IPS-15b (cell line): Measurements from ENCODE around the gene LKAAEAR1.

Experiments used
- H3K27me3 ChIP-seq: one replicate; pipeline ENCODE4 v1.6.1; 2013; ENCODE audit warnings: low read length; ENCODE audit not compliant: control insufficient read depth, insufficient read depth
- H3K36me3 ChIP-seq: one replicate; pipeline ENCODE4 v1.6.1; 2013; ENCODE audit warnings: low read length; ENCODE audit not compliant: control insufficient read depth, insufficient read depth
- H3K4me1 ChIP-seq: one replicate; pipeline ENCODE4 v1.6.1; 2013; ENCODE audit warnings: mild to moderate bottlenecking, low read length; ENCODE audit not compliant: control insufficient read depth, insufficient read depth
- H3K4me3 ChIP-seq: one replicate; pipeline ENCODE4 v1.5.1; 2013; ENCODE audit warnings: low read depth, low read length
- H3K9ac ChIP-seq: one replicate; pipeline ENCODE4 v1.6.1; 2013; ENCODE audit warnings: low read depth, mild to moderate bottlenecking, low read length
- H3K9me3 ChIP-seq: one replicate; pipeline ENCODE4 v1.6.1; 2013; ENCODE audit warnings: mild to moderate bottlenecking, low read length; ENCODE audit not compliant: control insufficient read depth, insufficient read depth

The LKAAEAR1 gene

DNA sequence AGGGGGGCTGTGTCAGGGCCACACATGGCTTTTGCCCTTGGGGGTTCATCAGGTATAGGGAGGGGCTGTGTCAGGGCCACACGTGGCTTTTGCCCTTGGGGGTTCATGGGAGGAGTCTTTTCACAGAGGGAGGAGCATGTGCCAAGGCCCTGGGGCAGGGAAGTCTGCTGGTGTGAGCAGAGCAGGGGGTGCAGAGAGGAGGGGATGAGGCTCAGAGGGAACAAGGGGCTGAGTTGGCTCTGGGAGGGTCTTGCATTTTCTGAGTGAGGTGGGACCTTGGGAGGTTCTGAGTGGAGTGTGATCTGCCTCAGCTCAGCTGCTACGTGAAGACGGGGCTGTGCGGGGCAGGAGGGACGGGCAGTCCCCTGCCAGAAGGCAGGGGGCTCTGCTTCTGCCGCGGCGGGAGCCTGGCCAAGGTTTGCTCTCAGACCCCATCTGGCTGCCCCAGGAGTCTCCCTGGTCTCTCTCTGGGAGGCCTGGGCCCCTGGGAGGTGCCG, 28.8 kb downstream of the LKAAEAR1 start:
- Histone ChIP-seq H3K4me3 (no peak overlapping the region), H3K4me1 (peaks cover 6% of the 10 kb centered on the region), H3K9ac (no peak overlapping the region), H3K9me3 (no peaks in the 10 kb centered on the region), H3K36me3 (no peaks in the 10 kb centered on the region), H3K27me3 (peaks cover 9% of the 10 kb centered on the region)

GRCh38 chr20:64053841-64054661, 30.1 kb downstream of the LKAAEAR1 start:
- Histone ChIP-seq H3K9ac (no peak overlapping the region), H3K4me1 (peaks cover 6% of the 10 kb centered on the region), H3K36me3 (no peaks in the 10 kb centered on the region), H3K4me3 (no peak overlapping the region), H3K27me3 (peaks cover 16% of the 10 kb centered on the region), H3K9me3 (no peaks in the 10 kb centered on the region)

DNA sequence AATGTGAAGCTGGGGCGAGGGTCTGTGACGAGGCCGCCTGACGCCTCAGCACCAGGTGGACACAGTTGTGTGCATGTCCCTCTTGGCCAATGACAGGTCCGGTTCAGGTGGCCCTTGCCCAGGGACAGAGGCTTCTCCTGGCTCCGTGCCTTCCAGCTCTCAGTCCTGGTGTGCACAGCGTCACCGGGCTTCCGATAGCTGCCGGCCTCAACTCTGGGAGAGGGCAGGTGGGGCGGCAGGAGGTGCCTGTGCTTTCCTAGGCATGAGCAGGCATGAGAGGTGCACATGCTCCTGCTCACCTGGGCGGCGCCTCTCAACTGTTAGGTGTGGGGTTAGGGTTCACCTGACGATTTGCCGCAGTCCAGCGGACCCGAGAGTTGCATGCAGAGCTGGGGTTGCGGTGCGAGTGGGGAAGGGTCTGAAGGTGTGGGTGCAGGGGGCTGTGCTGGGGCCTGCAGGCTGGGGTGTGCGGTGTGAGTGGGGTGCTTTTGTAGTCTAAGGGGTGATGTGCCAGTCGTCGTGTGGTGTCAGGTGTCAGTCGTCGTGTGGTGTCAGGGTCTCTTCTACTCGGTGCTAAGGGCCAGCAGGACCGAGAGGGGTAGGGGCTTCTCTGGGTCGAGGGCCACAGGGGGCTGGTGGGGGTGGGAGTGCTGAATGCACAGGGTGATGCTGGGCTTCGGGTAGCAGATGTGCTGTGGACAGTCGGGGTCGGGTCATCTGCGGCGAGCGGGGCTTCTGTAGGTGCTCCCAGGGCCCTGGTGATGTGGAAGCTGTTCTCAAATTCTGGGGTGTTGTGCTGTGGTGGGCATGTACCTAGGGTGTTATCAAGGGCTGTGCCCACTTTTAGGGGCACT, 31.0 kb downstream of the LKAAEAR1 start:
- Histone ChIP-seq H3K4me3 (no peak overlapping the region), H3K27me3 (peaks cover 21% of the 10 kb centered on the region), H3K4me1 (peaks cover 6% of the 10 kb centered on the region), H3K9ac (no peak overlapping the region), H3K36me3 (no peaks in the 10 kb centered on the region), H3K9me3 (no peaks in the 10 kb centered on the region)

- Histone ChIP-seq H3K4me1 (peaks cover 5% of the 10 kb centered on the region), H3K9ac (no peak overlapping the region), H3K27me3 (peaks cover 30% of the 10 kb centered on the region), H3K4me3 (no peak overlapping the region), H3K9me3 (no peaks in the 10 kb centered on the region), H3K36me3 (no peaks in the 10 kb centered on the region)
These were observed 31.9 kb downstream of the LKAAEAR1 start for GRCh38 chr20:64052326-64052722.

DNA sequence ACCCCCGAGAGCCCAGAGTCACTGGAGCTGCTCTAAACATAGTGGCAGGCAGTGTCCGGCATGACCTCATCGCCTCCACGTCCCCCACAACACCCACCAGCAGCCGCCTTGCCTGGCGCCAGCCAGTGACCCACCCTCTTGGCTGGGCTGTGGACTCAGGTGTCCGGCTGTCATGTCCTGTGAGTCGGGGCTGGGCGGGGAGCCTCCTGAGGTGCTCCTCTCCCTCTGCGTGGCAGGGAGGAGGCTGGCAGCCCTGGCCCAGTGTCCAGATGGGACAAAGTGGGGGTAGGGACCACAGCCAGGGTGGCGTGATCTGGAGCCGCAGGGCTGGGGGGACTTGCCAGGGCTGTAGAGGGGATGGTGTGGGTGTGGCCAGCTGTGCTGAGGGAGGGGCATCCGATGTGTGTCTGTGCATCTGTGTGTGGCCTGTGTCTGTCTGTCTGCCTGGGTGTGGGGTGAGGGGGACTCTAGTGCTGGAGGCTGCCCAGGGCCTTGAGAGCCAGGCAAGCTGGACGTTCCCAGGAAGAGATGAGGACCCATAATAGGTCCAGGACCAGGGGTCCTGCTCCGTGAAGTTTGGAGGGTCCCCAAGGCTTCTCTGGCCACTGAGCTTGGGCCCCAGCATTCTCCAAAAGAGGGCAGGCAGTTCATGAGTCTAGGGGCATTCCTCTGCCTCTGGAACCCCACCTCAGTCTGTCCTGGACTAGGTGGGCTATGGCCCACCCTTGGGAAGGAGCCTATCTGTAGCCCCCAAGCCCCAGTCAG, 32.5 kb downstream of the LKAAEAR1 start:
- no peaks in the 10 kb centered on the region for H3K36me3 ChIP-seq
- no peaks in the 10 kb centered on the region for H3K4me1 ChIP-seq
- no peak overlapping the region for H3K4me3 ChIP-seq
- no peaks in the 10 kb centered on the region for H3K9me3 ChIP-seq
- peaks cover 34% of the 10 kb centered on the region for H3K27me3 ChIP-seq
- H3K9ac ChIP-seq: no peak overlapping the region

- Histone ChIP-seq H3K4me1 (no peaks in the 10 kb centered on the region), H3K9me3 (no peaks in the 10 kb centered on the region), H3K36me3 (no peaks in the 10 kb centered on the region), H3K4me3 (no peak overlapping the region), H3K9ac (no peak overlapping the region), H3K27me3 (peaks cover 41% of the 10 kb centered on the region)
These were observed 33.2 kb downstream of the LKAAEAR1 start for GRCh38 chr20:64051033-64051452.

DNA sequence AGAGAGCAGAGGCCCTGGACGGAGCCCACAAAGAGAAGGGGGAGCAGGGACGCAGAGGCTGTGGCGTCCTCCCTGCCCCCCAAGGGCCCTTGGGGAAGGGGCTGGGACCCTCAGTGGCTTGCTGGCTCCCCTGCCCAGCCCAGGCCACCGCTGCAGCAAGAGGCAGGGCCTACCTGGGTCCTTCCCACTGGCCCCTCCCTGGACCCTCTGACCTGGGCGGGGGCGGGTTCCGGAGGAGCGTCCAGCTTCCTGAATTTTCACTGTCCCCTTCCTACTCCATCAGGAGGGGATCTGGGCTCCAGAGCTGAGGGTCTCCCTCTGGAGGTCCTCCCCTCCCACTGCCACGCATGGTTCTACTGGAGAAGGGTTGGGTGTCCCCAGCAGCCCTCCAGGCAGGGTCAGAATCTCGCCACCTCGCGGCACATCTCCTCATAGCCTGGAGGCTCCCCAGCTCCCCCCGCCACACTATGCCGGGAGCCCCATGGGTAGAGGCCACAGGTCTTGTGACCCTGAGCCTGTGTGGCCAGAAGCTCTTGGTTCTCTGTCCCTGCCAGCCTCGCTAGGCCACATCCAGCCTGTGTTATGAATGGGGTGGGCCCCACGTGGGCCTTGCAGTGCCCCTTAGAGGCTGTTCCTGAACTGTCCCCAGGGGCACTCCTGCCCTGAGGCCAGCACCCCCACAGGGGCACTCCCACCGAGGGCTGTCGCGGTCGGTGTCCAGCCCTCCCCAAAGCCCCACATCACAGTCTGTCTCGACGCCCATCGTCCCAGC, 33.8 kb downstream of the LKAAEAR1 start:
- Histone ChIP-seq H3K9me3 (no peaks in the 10 kb centered on the region), H3K9ac (no peak overlapping the region), H3K36me3 (no peaks in the 10 kb centered on the region), H3K4me1 (no peaks in the 10 kb centered on the region), H3K27me3 (peaks cover 47% of the 10 kb centered on the region), H3K4me3 (peak overlapping the region; percentile 8)

DNA sequence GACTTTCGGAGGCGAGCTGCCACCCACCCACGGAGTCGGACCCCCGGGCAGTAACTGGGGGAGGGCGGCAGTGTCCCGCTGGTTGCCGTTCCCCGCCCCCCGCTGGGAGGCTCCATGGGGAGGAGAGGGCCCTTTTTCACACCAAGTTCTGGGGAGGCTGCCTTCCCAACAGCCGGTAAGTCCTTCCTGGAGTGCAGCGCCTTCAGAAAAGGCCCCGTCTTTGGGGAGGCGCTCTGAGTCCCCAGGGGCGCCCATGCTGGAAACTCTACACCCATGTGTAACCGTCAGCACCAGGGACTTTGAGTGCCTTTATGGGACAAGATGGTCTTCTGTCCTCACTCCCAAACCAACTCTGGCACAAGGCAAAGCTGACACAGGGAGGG, 34.3 kb downstream of the LKAAEAR1 start:
- H3K9me3 ChIP-seq: no peaks in the 10 kb centered on the region
- H3K4me3 ChIP-seq: peak overlapping the region; percentile 8
- no peaks in the 10 kb centered on the region for H3K36me3 ChIP-seq
- H3K9ac ChIP-seq: no peak overlapping the region
- H3K4me1 ChIP-seq: no peaks in the 10 kb centered on the region
- H3K27me3 ChIP-seq: peaks cover 50% of the 10 kb centered on the region

GRCh38 chr20:64049060-64049877, 34.9 kb downstream of the LKAAEAR1 start, which contains the start of gene SOX18:
SOX18 (minus strand) TSS chr20:64049639; CDS start chr20:64049516, 123 bp downstream.
- H3K9ac ChIP-seq: no peak within 1 kb of the TSS
- H3K4me1 ChIP-seq: no peaks in the 10 kb centered on the region
- peak within 1 kb of the TSS; percentile 30 for H3K4me3 ChIP-seq
- H3K9me3 ChIP-seq: no peaks in the 10 kb centered on the region
- H3K27me3 ChIP-seq: peaks cover 53% of the 10 kb centered on the region
- H3K36me3 ChIP-seq: no peaks in the 10 kb centered on the region

DNA sequence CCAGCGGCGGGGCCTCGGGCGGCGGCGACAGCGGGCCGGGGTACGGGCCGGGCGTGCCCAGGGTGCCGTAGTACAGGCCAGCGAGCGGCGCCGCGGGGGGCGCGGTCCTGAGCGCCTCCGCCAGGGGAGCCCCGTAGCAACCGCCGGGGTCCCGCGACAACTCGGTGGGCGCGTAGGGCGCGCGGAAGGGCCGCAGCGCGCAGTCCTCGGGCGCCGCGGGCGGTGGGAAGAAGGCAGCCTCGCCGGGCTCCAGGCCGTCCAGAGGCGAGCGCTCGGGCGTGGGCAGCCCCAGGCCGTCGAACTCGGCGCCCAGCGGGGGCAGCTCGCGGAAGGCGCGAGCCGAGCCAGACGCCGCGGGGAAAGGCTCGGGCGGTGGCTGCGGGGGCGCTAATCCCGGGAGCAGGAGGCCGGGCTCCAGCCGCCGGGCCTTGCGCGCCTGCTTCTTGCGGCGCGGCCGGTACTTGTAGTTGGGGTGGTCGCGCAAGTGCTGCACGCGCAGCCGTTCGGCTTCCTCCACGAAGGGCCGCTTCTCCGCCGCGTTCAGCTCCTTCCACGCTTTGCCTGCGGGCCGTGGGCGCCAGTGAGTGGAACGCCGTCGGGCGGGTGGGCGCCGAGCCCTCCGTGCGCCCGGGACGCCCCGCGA, 35.7 kb downstream of the LKAAEAR1 start:
- peaks cover 59% of the 10 kb centered on the region for H3K27me3 ChIP-seq
- H3K4me1 ChIP-seq: no peaks in the 10 kb centered on the region
- peak overlapping the region; percentile 30 for H3K4me3 ChIP-seq
- no peaks in the 10 kb centered on the region for H3K36me3 ChIP-seq
- no peaks in the 10 kb centered on the region for H3K9me3 ChIP-seq
- no peak overlapping the region for H3K9ac ChIP-seq
